Epithelial cell of prostate (primary cell): Measurements from ENCODE around the gene FMNL2.
A peak's percentile ranks its signal among the peaks of the same experiment; 100 is the strongest.

Experiments
- DNase-seq: peaks from one replicate; pipeline ENCODE4 v3.0.0-alpha.2; 2011; ENCODE audit warnings: low read depth, low spot score
- H3K27ac ChIP-seq: fragments of 450-650 bp; 2 replicates; pipeline ENCODE4 v1.5.1; 2017; ENCODE audit warnings: mild to moderate bottlenecking

FMNL2 gene

DNA sequence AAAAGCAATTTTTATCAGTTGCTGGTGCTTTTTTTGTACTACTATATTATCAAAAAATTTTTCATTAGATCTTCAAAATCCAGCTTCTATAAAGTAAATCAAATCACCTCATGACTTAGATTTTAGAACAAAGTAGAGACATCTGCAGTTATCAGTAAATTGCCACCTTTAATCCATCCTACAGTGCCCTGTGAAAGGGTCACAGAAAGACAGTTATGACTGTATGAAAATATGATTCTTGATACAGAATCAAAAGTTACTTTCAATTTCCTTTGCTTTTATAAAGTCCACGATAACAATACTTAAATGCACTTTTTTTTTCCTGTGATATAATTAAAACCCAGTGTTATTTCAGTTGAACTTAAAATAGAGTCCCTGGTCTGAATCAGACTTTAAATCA lies 320.9 kb downstream of the FMNL2 start:
- no peak overlapping the region for H3K27ac ChIP-seq
- DNase-seq, result no peak

DNA sequence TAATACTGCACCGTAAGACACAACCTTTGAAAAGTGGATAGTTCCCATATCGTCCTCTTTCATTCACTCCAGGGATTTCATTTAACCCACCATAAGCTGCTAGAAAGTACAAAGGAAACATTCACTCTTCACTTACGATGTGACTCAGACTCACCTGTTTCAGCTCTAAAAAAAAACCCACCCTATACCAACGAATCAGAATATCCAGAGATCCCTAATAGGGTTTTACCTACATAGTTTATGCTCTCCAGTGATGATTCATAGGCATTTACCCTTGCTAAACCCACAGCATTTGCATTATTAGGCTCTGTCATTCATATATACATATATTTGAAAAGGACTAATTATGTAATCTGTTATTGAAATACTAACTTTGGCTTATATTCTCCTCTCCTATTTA lies 322.1 kb downstream of the FMNL2 start:
- H3K27ac ChIP-seq, result no peak overlapping the region
- DNase-seq, result peak; percentile 5

DNA sequence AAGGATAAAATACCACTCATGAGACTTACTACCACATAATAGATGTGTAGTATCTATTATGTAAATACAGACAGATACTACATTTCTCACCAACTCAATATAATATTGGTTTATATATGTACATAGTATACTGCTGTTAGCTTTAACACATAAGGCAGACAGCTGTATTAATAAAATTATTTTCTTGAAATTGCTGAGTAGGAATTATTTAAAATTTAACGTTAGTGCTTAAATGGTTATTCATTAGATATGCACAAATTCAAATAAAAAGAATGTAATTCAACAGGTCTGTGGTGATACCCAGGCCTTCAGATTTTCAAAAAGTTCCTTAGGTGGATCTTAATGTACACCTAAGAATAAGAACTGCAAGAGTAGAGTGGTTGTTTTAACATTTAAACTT lies 323.2 kb downstream of the FMNL2 start:
- H3K27ac ChIP-seq, result no peak overlapping the region
- no peak for DNase-seq

DNA sequence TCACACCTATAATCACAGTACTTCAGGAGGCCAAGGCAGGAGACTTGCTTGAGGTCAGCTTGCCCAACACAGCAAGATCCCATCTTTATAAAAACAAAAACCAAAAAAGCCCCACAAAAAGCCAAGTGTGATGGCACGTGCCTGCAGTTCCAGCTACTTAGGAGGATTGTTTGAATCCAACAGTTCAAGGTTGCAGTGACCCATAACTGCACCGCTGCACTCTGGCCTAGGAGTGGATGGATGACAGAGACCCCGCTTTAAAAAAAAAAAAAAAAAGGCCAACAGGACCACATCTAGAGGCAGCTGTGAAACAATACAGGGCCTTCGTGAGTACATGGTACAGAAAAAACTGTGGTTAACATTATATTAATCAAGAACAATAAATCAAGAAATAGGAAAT lies 326.1 kb downstream of the FMNL2 start:
- H3K27ac ChIP-seq, result no peak overlapping the region
- no peak for DNase-seq

- DNase-seq, result no peak
- H3K27ac ChIP-seq, result no peak overlapping the region
These were observed 329.8 kb downstream of the FMNL2 start for GRCh38 chr2:152664725-152665124.

- no peak for DNase-seq
- H3K27ac ChIP-seq, result no peak overlapping the region
These were observed 339.4 kb downstream of the FMNL2 start for GRCh38 chr2:152674334-152674733.

DNA sequence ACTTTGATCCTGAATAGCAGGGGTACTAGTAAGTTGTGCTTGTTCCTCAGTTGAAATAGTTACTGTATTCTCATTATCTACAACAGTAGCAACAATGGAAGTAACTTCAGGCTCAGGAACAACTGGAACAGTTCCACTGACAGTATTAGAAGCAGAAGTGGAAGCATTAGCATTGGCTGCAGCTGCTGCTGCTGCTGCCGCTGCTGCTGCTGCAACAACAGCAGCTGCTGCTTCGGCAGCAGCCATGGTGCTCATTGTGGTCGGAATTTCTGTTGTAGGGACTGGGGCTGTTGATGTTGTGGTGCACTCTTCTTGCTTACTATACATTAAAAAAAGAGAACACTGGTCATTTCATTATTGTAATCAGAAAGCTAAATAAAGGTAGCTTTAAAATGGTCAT lies 341.5 kb downstream of the FMNL2 start:
- H3K27ac ChIP-seq, result no peak overlapping the region
- no peak for DNase-seq

DNA sequence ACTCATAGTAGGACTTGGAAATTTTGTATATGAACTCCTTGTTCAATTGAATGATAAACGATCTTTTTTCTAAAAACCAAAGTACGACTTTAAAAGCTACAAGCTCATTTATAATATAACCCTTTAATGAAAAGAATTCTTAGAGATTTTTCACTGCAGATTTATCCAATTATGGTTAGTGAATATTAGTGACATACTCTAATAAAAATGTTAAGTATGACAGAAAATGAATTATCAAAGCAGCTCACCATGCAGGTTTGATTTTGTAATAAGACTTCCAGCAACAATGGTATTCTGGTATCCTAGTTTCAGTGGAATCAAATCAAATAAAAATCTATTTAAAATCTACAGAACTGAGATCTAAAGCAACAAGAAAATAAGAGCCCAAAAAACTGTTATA lies 343.8 kb downstream of the FMNL2 start:
- no peak for DNase-seq

GRCh38 chr2:152682663-152683062 lies 347.7 kb downstream of the FMNL2 start:
- no peak overlapping the region for H3K27ac ChIP-seq
- DNase-seq, result no peak

More for the DNA sequence above, 343.8 kb downstream of the FMNL2 start:
- H3K27ac ChIP-seq, result no peak overlapping the region

DNA sequence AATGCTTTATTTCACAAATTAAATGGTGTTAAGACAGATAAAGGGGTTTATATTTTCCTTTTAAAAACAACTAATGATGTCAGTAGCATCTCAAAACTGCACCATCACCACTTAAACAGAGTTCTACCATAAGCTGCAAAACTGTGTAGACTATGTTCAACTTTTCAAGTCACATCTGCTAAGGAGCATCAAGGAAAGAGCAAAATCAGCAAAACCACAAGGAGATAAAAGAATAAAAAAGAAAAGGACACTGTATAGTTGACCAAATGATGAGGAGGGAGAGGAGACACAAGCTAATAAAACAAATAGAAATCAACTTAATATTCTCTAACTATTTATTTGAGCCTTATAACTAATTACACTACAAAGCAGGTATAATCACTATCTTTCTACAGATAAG lies 348.4 kb downstream of the FMNL2 start:
- no peak for DNase-seq
- no peak overlapping the region for H3K27ac ChIP-seq

DNA sequence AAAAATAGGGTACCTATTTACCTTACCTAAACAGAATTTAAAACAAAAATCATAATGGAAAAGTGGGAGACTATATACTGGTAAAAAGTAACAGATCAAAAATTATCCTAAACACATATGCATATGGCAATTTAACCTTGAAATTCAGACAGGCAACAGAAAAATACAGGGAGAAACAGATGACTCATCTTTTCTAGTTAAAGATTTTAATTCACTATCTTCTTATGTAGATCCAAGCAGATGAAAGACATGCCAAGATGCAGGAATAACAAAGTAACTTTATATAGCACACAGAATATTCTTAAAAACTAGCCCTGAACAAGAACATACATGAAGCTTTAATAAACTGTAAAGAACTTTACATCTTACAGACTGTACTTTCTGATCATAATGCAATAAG lies 351.3 kb downstream of the FMNL2 start:
- DNase-seq, result no peak
- no peak overlapping the region for H3K27ac ChIP-seq

DNA sequence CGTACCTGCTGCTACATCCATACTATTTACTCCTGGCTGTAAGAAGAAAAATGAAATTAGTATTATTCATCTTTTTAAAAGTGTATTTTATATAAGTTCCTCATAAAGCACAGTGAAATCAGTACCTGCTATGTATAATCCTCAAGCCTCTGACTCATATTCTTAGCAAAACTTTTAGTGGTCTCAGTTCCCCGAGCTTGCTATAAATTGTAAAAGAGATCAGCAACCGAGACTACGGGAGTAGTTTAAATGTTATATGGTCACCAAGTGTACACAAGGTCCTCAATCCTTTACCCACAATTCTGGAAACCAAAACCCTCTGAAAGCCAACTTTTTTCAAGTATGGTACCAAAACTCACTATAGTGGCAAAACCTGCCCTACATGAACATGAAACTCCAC lies 358.1 kb downstream of the FMNL2 start:
- H3K27ac ChIP-seq, result no peak overlapping the region
- no peak for DNase-seq

DNA sequence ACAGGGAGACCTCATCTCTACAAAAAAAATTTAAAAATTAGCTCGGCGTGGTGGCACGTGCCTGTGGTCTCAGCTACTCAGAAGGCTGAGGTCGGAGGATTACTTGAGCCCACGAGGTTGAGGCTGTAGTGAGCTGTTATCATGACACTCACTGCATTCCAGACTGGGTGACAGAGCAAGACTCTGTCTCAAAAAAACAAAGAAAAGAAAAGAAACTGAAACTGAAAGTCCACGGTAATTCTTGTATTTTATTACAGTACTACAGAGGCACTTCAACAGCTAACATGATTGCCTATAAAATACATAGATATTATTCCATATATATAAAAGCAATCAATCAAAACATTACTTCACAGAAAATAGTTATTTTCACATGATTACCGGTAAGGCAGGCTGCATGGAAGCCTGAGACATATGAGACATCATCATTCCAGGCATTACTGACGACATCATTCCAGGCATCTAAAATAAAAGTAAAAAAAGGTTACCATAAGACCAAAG lies 359.2 kb downstream of the FMNL2 start:
- no peak overlapping the region for H3K27ac ChIP-seq
- DNase-seq, result no peak

DNA sequence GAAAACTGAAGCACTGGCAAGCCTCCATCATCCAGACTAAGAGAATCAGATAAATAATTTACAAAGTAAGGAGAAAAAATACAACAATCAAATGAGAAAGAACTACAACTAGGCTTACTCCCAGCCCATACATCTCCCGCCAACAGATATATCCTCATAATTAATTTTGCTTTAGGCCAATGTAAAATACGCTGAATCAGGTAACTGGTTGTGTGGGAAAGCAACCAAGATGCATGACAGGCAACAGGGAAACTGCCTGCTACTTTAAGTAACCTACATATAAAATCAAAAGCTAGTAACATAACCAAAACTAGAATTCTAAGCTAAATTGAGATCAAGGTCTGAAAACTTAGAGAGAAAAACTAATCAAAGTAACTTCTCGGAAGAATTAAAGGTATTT lies 360.8 kb downstream of the FMNL2 start:
- no peak for DNase-seq
- H3K27ac ChIP-seq, result no peak overlapping the region

DNA sequence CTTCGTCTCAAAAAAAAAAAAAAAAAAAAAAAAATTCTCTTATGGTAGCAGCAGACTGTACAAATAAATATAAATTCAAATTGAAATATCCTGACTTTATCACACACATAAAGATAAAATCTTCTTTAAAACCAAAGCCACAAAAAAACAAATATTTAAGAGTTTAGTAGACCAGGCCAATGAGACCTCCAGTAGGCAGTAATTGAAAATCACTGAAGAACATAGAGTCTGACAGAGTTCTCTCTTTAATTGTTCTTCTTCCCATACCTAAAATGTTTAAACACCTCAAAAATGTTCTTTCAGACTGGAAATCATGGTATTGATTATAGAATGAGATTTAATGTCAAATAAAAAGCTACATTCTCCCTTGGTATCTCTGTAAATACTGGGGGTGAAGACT lies 361.5 kb downstream of the FMNL2 start:
- DNase-seq, result no peak
- H3K27ac ChIP-seq, result no peak overlapping the region
